Islet of Langerhans (tissue), 1 donor: ENCODE measurements around the gene COL25A1.
"Not testable (repeated sequence)": the region's sequence is repeated elsewhere in the genome, so short reads cannot be mapped to it uniquely, and the experiment has no call there.

Experiments
- FAIRE-seq: peaks from one replicate; lab custom pipeline; 2011; peaks lifted over from hg19 to GRCh38; lab: Jason Lieb, UNC

Gene COL25A1

DNA sequence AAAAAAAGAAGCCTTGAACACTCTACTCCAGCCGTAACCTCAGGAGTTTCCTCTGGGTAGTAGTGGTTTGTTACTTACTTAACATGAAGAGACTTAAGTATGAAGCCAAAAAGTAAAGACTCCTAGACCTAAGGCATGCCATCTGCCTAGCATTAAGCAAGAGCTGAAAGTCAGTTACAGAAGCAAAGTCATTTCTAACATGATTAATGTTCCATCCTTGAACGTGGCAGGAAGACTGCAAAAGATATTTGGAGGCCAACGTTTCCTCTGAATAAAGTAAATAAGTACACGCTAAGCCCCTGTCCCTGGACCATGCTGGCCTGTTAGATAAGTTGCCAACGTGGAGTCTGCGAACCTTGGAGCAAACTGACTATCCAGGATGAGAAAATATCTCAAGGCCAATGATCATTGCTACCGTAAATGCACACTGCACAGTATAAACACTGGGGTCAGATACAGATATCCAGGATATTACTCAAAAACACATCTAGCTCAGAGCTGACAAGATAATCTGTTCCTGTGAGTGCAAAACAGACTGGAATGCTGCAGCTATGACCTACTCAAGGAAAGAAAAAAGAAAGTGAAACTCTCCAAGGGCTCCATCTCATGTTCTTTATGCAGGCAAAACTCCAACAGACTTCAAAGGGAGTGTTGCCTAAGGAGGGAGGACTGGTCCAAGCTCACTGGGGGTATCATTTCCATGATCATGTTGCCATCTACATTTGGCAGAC, 255.8 kb downstream of the COL25A1 start:
- FAIRE-seq, result no peak

GRCh38 chr4:109044431-109044830, 258.0 kb downstream of the COL25A1 start:
- FAIRE-seq, result no peak

DNA sequence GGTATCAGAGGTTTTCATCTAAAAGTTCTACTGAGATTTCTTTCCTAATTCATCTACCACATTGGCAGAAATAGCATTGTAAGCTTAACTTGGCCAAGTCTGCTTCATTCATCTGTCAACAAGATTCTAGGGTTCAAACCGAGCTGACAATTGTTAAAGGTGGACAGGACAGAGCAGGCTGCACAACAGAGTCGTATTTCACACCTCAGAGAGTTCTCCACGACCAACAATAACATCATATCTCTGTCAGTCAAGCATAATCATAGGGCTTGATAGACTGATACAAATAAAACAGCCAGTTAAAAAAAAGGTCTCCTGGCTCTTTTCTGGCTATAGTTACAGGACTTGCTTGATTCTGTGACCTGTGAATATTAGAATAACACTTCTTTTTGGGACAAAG, 259.2 kb downstream of the COL25A1 start:
- FAIRE-seq, result no peak

GRCh38 chr4:109041463-109042360, 260.7 kb downstream of the COL25A1 start:
- FAIRE-seq, result no peak

DNA sequence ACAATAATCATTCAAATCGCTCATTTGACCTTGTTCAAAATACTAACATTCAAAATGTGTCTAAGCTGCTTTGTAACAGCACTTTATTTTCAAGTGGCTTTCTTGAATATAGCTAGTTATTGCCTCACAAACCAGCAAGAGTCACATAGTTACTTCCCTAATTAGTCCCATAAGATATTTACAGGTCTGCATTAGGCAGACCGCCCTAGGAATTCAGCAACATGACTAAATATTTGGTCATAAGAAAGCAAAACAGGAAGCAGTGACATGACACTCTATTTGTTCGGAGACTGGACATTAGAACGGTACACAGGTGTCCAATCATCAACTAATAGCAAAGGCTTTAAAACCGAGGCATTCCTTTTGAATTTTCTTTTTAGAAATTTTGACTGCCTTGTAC, 262.0 kb downstream of the COL25A1 start:
- no peak for FAIRE-seq

GRCh38 chr4:109037026-109037425, 265.4 kb downstream of the COL25A1 start:
- FAIRE-seq, result no peak

DNA sequence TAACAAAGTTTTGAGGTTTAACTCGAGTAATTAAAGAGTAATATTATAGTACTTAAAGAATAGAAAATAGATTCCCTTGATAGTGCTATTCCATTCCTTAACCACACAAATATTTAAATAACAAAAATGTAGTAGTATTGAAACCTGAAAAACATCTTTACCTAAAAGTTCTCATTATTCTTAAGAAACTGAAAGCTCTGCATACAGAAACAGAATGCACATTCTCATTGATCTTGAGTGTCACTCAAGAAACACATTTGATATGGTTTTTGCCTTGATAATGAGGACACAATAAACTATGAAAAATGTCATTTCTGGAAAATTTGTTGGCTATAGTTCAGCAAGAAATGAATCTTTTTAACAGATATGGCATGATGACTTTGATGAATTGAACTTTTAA, 268.5 kb downstream of the COL25A1 start:
- no peak for FAIRE-seq

DNA sequence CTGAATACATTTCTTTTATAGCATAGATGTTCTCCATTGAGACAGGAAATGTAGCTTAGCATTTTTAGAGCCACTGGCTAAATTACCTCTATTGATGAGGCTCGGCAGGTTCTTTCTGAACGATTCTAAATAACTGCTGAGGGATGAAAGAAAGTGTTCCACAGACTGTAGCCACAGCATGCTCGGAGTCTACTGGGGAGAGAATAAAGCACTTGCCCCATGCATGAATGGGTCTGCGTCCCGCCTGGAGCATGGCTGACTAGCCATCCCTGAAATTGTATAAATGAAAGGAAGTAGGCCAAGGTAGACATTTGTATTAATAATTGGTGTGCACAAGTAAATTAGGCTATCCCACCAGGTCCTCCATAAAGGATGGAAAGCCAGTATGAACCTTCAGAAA, 269.8 kb downstream of the COL25A1 start:
- no peak for FAIRE-seq

DNA sequence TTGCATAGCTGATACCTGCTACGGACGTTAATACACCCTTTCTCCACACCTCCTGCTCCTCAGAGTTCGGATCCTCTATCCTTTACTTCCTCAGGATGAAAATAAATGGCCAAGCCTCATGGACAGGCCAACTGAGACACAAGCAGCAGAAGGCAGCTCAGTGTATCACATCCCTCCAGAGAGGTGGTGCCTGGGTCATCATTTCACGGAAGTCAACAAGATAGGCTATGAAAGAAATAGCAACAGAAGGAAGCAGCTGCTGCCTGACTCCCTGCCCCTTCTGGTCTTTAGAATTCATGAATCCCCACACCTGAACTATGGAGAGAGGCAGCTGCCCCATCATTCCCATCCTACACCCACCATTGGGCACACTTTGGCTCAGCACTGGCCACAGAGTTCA, 272.5 kb downstream of the COL25A1 start:
- FAIRE-seq, result no peak

GRCh38 chr4:109027016-109027500, 275.4 kb downstream of the COL25A1 start:
- no peak for FAIRE-seq

GRCh38 chr4:109026588-109026987, 275.9 kb downstream of the COL25A1 start:
- FAIRE-seq, result no peak

DNA sequence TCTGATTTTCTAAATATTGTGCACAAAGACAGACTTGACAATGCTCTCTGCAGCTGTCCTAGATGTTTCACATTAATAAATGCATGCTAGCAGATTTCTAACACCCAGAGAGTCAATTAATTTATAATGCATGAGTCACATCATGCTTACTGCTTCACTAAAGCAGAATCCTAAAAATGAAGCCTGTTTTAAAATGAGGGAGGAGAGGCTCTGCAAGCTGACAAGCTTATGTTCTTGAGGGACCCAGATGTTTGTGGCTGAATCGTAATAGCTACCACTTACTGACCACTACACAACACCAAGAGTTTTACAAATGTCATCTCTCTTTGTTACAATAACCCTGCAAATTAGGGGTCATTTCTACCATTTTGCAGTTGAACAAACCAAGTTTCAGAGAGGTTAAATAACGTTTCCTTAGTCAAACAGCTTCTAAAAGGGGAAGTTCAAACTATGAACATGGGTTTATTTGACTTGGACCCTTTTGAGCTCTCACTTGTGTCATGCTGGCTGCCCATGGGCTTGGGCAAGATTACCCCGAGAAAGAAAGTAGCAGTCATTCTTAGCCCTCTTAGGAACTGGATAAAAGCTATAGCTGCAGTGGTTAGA, 276.9 kb downstream of the COL25A1 start:
- no peak for FAIRE-seq

DNA sequence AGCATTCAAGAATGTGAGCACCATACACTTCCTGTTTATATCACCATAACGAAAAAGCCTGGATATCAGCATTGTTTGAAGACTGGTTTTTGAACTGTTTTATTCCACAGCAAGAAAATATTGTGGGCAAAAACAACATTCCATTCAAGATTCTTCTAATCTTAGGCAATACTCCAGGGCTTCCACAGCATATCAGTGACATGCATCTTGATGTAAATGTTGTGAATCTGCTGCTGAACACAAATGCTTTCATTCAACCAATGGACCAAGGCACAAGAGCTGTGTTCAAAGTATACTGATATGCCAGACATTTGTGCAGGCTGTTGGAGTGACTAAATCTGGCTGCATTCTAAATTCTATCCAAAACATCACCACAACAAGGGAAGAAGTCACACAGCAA, 279.5 kb downstream of the COL25A1 start:
- FAIRE-seq, result no peak

- FAIRE-seq, result not testable (repeated sequence)
These were observed 280.8 kb downstream of the COL25A1 start for GRCh38 chr4:109021630-109022029.

GRCh38 chr4:109020861-109021260, 281.6 kb downstream of the COL25A1 start:
- no peak for FAIRE-seq

- no peak for FAIRE-seq
These were observed 286.3 kb downstream of the COL25A1 start for GRCh38 chr4:109016200-109016599.

GRCh38 chr4:109015413-109015810, 287.0 kb downstream of the COL25A1 start:
- no peak for FAIRE-seq

DNA sequence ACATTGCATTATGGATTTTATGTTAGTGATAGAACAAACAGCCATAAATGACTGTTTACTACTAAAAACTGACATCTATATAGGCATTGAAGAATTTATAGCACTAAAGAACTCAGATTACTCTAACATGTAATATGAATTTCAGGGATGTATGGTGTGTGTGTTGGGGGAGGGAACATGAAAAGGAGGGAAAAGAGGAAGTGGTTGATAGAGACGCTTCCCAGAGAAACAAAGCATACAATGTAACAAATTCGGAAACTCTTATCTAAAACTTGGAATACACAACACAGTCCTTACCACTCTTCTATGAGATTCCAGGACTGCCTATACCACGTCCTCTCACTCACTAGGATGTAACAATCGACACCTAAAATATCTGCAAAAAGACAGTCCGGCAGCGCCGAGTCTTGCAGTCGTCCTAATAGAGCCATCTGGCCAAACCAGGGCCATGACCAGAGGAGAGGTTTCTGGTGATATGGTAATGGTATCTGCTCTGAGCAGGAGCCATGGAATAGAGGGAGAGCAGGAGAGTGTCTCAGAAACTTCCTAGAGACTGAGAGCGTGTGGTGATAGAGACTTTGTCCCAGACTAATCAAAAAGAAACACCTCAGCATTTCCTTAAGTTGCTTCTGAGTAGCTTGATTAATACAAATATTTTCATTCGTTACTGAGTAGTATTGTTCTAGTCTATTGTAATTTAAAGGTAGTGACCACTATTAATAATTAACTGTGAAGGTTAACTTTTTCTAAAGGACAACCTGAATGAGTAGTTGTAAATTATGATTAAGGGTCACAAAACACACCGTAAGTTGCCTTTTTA, 287.7 kb downstream of the COL25A1 start:
- FAIRE-seq, result no peak

- no peak for FAIRE-seq
These were observed 290.1 kb downstream of the COL25A1 start for GRCh38 chr4:109012286-109012880.

GRCh38 chr4:109011241-109012026, 291.0 kb downstream of the COL25A1 start:
- FAIRE-seq, result no peak

DNA sequence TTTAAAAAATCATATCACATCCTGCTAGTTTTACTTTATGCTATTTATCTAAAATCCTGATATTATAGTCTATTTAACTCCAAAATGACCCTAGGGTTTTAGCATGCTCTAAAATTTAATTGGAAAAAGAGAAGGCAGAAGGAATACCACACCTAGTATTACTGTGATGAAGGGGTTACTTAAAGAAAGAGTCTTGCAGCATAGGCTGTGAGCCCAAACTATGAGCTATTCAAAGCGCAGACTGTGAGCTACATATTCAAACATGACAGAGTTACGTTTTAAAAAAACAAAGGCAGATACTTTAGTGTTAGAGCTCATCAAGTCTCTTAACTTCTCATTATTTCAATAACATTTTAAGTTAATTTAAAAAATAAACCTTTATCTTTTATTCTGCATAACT, 291.9 kb downstream of the COL25A1 start:
- no peak for FAIRE-seq
